HG02588 (cell line): ENCODE measurements around the gene KDM5C.
A peak's percentile ranks its signal among the peaks of the same experiment; 100 is the strongest.
"Not testable (repeated sequence)": the region's sequence is repeated elsewhere in the genome, so short reads cannot be mapped to it uniquely, and the experiment has no call there.

Experiments used
- ATAC-seq: cut with Tn5 transposase; IDR thresholded peaks from one replicate; pipeline ENCODE4 v1.9.1; 2021; ENCODE audit warnings: mild to moderate bottlenecking, moderate library complexity; ENCODE audit not compliant: unreplicated experiment

The KDM5C gene

DNA sequence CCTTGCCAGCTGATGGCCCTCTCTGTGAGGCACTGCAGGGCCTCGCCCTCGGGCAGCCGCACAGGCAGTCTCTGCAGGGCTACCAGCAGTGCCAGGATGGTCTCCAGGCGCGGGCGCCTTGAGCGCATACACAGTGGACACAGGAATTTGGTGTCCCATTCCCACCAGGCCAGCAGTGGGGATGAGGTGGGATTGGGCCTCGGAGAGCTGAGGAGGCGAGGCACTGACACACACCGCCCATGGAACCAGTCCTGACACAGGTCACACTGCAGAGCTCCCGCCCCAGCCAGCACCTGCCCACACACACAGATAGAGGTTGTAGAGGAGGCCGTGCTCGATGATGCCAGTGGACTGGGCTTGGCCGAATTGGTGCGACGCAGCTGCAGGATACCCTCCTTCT, 30.7 kb downstream of the KDM5C start:
- ATAC-seq: no peak

DNA sequence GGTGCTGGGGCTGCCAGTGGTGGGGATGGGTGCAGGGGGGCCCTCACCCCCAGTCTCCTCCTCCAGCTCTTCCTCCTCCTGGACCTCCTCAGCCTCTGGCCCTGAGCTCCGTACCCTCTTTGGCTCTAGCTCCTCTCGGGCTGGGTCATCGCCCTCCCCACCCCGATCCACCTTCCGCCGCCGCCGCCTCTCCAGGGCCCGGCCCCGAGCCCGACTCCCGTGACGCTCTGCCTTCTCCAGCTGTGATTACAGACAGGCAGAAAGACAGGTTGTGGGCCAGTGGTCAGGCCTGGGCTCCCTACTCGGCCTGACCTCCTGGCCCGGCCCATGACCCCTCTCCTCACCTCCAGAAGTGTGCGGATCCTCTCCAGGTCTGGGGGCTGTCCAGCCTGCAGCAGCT, 31.9 kb downstream of the KDM5C start:
- ATAC-seq: no peak

DNA sequence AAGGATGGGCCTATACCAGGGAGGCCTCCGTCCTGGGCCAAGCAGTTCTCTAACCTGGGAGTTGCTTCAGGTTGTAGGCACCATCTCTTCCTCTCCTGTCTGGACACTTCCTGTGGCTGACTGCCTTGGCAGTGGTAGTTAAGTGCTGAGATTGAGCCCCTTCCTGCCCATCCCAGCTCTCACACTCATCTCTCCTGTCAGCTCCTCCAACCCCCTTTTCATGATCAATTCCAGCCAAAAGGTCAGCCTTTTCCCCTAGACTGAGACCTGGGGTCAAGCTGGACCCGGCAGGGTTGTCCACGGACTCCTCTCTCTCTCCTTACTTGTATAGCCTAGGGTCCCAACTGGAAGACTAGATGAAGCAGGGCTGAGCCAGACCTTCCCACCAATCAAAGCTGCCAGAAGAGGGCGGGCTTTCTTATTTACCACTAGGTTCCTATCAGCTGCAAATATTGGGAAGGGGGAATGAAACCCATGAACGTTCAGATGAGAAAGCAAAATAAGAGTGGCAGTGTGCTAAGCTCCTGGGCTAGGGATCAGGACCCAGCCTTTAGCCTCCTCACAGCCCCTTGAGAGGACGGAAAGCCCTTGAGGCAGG, 34.5 kb downstream of the KDM5C start:
- no peak for ATAC-seq

DNA sequence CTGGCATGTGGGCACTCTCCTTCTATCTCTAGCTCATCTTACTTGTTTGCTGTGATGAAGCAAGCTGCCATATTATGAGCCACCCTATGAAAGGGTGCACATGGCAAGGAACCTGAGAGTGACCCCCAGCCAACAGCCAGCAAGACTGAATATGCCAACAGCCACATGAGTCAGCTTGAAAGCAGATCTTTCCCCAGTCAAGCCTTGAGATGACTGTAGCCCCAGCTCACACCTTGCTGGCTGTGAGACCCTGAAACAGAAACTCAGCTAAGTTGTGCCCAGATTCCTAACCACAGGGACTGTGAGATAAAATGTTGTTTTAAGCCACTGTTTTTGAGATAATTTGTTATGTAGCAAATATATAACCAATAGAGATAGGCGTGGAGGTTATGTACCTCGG, 36.2 kb downstream of the KDM5C start:
- peak; percentile 87 for ATAC-seq

DNA sequence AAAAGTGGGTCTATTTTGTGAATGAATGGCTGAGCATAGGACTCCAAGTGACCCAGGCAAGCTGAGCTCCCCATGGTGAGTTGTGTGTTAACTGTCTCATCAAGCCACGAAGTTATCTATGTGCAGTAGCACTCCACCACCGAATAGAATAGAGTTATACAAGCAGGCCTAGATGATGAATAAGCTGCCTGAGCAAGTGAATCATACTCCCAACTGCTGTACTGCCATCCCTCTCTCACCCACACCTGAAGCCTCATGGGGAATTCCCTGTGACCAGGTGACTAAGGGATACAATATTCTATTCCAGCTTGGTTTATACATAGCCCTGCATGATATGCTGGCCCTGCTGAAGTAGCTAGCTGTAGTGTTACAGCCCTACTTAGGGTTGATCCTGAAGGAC, 38.7 kb downstream of the KDM5C start:
- ATAC-seq: no peak

DNA sequence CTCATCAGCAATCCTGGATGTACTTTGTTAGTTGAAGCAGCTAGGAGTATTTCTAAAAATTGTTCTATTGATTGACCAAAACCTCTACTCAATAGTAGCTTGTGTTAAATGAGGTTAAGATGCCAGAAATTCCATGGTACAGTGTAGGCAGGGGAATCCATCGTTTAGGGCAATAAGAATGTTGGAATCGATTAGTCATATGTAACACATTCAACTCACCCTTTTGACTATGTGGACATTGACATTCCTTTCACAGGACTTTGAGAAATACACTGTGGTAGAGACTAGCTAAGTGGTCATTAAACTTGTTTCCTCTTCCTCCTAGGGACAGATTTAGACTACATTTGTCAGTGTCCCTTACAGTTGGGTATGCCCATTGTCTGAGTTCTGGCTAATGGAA, 40.2 kb downstream of the KDM5C start:
- no peak for ATAC-seq

DNA sequence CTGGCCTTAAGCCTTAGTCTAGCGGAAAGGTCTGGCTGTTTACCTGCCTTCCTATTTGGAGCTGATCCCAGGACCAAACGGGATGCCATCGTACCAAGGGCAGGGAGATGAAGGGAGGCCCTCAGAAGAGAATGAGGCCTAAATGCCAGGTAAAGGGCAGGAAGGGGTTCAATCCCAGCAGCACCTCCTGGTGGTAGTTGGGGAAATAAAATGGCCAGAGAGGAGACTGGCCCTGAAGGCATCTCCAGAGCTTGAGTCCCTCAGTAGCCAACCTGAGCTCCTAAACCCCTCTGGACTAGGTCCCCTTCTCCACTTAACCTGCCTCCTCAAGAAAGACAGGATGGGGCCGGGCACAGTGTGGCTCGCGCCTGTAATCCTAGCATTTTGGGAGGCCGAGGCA, 53.7 kb downstream of the KDM5C start:
- ATAC-seq: no peak

DNA sequence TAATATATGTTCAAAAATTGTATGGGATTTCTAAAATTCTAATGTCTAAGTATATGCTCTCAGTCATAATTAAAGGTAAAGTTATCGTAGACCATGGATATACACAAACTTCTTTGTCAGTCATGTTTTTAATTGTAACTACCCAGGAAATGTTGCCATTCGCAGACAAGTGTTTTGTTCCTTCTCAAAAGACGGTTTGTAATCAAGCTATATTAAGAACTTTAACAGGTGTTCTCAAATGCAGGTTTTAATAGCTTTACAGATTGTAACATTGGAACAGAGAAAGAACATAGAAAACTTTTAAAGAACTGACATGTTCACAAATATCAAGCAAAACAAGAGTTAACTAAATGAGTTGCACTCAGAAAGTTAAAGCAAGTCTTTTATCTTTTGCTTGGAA, 58.9 kb downstream of the KDM5C start:
- ATAC-seq: no peak

DNA sequence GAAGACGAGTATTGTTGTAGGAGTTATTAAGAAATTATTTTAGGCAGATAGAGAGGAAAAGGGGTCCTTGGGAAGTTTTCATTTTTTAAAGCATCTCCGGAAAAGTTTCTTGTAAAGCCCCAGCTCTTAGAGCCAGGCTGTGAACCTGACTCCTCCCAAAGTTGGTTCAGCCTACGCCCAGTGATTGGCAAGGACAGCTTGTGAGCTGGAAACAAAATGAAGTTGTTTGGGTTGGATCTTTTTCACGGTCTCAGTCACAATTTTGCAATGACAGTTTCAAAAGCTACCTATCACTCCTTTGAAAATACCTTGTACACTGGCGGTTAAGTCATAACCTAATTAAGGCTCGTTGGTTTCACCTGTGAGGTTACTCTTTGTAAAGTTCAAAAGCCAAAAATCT, 60.4 kb downstream of the KDM5C start:
- ATAC-seq: not testable (repeated sequence)

DNA sequence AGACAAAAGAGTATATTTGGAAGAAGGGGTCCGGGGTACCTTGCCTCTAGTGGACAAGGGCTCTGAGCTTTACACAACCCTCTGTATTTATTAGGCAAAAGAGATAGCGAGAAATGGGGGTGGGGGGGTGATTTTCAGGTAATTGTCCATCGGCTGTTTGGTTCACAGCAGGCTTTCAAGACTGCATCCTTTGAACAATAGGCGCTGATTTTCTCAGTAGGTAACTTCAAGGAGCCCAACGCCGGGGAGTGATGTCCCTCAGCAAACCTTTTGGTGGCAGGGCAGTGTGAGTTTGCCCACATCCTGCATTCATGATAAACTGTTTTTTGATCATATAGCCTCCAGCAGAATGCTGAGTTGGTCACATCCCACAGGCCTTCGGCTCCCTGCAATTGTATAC, 61.6 kb downstream of the KDM5C start:
- no peak for ATAC-seq

DNA sequence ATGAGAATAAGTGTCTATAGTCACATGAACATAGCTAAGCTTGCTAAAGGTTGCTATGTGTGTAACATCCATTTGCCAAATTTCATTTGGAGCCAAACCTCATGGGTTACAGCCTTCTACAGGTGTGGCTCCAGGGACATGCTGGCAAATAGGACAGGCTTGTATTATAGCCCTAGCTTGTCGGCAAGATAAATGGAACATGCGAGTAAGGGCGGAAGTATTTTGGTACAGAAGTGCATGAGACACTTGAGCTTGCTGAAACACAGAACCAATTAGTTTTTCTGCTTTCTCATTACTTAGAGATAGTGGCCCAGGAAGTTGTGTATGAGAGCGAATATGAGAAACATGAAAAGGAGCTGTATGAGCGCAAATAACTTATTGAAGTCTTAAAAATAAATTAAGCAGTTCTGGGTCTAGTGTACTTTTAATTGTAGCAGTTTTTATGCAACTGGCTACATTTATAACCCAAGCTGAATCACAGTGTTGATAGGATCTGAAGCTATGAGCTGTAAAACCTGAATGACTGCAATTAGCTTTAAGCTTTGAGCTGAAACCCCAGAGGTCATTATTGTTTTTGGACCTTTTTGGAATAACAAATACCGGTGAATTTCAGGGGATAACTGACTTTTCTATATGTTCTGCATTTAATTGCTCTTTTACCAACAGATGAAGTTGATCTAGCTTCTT, 64.6 kb downstream of the KDM5C start:
- no peak for ATAC-seq

DNA sequence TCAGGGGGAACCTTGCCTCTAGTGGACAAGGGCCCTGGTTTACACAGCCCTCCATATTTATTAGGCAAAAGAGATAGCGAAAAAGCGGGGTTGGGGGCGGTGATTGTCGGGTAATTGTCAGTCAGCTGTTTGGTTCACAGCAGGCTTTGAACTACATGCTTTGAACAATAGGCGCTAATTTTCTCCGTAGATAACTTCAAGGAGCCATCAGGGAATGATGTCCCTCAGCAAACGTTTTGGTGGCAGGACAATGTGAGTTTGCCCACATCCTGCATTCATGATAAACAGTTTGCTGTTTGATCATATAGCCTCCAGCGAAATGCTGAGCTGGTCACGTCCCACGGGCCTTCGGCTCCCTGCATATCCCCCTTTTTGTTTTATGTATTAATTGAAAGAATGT, 65.8 kb downstream of the KDM5C start:
- ATAC-seq: no peak

DNA sequence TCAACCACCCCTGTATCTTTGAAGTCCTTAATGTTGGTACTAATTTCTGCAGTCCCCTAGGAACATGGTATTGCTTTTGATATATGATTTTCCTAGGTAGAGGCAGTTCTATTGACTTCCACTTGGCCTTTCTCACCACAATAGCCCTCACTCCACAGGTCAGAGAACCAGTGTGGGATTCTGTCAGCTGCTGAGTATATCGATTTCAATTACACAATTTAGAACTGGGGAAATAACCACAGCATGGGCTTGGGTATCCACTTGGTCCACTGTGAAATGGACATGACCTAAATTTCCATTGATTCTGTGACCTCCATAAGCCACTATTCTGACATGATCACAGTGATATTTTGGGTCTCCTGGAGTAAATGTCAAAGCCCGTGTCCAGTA, 68.8 kb downstream of the KDM5C start:
- ATAC-seq: no peak

DNA sequence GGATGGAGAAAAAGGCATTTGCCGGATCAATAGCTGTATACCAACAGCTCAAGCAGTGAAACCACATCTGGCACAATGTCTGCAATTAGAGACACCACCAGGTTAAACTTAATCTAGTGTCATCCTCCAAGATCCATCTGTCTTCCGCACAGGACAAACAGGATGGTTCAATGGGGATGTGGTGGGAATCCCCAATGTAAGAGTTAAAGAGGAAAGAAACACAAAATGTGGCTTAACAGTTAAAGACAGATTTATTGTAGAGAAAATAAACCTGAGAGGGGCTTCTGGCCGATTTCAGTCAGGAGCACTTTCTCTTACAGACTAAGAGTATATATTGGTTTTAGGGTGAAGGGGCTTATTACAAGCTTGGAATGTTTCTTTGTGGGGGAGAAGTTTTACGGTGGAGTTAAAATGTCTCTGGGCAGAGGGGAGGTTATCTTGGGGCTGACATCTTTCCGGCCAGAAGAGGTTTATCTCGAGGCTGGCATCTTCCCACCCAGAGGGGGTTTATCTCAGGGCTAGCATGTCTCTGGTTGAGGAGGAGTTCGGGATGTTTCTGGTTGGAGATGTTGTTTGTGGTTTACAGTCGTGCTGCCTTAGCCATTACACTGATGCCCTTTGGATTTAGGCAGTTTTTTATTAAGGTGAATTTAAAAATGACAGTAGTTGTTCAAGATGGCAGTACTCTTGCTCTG, 69.3 kb downstream of the KDM5C start:
- no peak for ATAC-seq

DNA sequence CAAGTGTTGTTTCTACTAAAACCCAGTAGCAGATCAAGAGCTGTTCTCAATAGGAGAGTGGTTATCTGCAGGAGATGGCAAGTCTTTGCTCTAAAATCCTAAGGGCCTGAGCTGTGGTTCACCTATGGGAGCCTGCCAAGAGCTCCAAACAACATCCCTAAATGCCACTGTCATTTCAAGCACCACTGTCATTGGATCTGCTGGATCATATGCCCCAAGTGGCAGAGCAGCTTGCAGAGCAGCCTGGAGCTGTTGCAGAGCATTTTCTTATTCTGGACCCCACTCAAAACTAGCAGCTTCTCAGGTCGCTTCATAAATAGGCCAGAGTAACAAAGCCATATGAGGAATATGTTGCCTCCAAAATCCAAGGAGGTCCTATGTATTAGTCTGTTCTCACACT, 71.4 kb downstream of the KDM5C start:
- no peak for ATAC-seq
